ENCODE results near the gene MRPL24.

The MRPL24 gene

GRCh38 chr1:156691191-156691590 is 49.7 kb downstream of the MRPL24 start:
- H3K27me3 ChIP-seq, result peaks cover 3 to 59% of the 10 kb centered on the region in 2 donors
- no peaks in the 10 kb centered on the region for H3K36me3 ChIP-seq
- peaks cover 0 to 43% (median 11%) of the 10 kb centered on the region in 4 donors for H3K4me1 ChIP-seq
- no peak overlapping the region for H3K27ac ChIP-seq
- H3K4me3 ChIP-seq, result no peak overlapping the region
- DNase-seq, result no peak
- H3K9me3 ChIP-seq, result no peaks in the 10 kb centered on the region
- intact Hi-C loops (cut with DNase I; ENCODE audit: low total_unique reads), result no loop called here
- TF ChIP-seq, protein P1, sequence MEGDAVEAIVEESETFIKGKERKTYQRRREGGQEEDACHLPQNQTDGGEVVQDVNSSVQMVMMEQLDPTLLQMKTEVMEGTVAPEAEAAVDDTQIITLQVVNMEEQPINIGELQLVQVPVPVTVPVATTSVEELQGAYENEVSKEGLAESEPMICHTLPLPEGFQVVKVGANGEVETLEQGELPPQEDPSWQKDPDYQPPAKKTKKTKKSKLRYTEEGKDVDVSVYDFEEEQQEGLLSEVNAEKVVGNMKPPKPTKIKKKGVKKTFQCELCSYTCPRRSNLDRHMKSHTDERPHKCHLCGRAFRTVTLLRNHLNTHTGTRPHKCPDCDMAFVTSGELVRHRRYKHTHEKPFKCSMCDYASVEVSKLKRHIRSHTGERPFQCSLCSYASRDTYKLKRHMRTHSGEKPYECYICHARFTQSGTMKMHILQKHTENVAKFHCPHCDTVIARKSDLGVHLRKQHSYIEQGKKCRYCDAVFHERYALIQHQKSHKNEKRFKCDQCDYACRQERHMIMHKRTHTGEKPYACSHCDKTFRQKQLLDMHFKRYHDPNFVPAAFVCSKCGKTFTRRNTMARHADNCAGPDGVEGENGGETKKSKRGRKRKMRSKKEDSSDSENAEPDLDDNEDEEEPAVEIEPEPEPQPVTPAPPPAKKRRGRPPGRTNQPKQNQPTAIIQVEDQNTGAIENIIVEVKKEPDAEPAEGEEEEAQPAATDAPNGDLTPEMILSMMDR (IDR thresholded peaks at IDR 0.05), result no peak

GRCh38 chr1:156690675-156691036 is 50.2 kb downstream of the MRPL24 start:
- H3K27me3 ChIP-seq, result peaks cover 3 to 64% of the 10 kb centered on the region in 2 donors

DNA sequence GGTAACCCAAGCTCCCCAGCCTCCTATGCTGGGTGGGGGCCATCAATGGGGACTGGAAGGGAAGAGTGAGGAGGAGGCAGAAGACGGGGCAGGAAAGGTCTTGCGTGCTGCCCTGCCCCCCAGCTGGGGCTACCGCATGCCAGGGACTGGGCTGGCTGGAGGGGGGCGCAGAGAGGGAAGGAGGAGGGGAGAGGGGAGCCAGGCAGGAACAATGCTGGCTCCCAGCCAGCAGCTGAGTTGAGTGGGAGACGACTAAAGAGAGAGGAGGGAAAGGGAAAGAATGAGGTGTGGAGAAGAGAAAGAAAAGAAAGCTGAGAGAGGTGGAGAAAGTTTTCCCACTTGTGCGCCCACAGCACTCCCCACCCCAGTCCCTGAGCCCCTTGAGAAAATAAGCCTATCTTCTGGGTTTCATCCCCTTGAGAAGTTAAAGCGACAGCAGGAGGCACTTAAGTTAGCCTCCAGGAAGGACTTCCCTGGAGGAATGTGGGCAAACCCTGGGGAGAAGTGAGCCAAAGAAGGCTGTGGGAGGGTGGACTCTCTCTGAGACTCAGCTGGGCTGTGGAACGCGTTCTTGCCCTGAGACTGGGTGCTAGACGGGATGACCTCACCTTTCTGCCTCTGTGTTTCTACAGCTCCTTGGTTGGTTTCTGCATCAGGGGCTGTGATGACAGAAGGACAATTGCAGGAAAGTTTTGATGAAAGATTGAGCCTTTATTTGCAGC is 50.8 kb downstream of the MRPL24 start:
- Histone ChIP-seq H3K27ac (no peak overlapping the region), H3K27me3 (peaks cover 3 to 67% of the 10 kb centered on the region in 2 donors), H3K4me3 (no peak overlapping the region), H3K9me3 (no peaks in the 10 kb centered on the region), H3K4me1 (peaks cover 0 to 43% (median 11%) of the 10 kb centered on the region in 4 donors), H3K36me3 (no peaks in the 10 kb centered on the region)
- TF ChIP-seq, protein P1 (IDR thresholded peaks at IDR 0.05), result no peak
- intact Hi-C loops (cut with DNase I; ENCODE audit: low total_unique reads), result no loop called here
- no peak for DNase-seq

More at GRCh38 chr1:156690675-156691036, 50.2 kb downstream of the MRPL24 start:
- no peak for DNase-seq
- Histone ChIP-seq H3K27ac (no peak overlapping the region), H3K9me3 (no peaks in the 10 kb centered on the region), H3K4me1 (peaks cover 0 to 43% (median 11%) of the 10 kb centered on the region in 4 donors), H3K36me3 (no peaks in the 10 kb centered on the region), H3K4me3 (no peak overlapping the region)
- intact Hi-C loops (cut with DNase I; ENCODE audit: low total_unique reads), result no loop called here
- TF ChIP-seq, protein P1 (IDR thresholded peaks at IDR 0.05), result no peak

- Histone ChIP-seq H3K4me1 (peaks cover 0 to 43% (median 11%) of the 10 kb centered on the region in 4 donors), H3K36me3 (no peaks in the 10 kb centered on the region), H3K27ac (no peak overlapping the region), H3K9me3 (no peaks in the 10 kb centered on the region), H3K4me3 (no peak overlapping the region), H3K27me3 (peaks cover 3 to 71% of the 10 kb centered on the region in 2 donors)
- DNase-seq, result peak; percentile 74 to 84
- intact Hi-C loops (cut with DNase I; ENCODE audit: low total_unique reads), result no loop called here
- TF ChIP-seq, protein P1 (IDR thresholded peaks at IDR 0.05), result peak; percentile 94
Observed at GRCh38 chr1:156689035-156689952, 51.6 kb downstream of the MRPL24 start.
